NCI-H187 (cell line): ENCODE measurements around the gene UCKL1.

Experiments
- DNase-seq, 2 experiments: peaks; one replicate each; lab custom pipeline; 2025; lab: John Stamatoyannopoulos, UW

UCKL1 gene

GRCh38 chr20:63958964-63959698, 2.9 kb upstream of the UCKL1 start:
- no peak for DNase-seq

GRCh38 chr20:63958471-63958870, 2.3 kb upstream of the UCKL1 start:
- DNase-seq = no peak

DNA sequence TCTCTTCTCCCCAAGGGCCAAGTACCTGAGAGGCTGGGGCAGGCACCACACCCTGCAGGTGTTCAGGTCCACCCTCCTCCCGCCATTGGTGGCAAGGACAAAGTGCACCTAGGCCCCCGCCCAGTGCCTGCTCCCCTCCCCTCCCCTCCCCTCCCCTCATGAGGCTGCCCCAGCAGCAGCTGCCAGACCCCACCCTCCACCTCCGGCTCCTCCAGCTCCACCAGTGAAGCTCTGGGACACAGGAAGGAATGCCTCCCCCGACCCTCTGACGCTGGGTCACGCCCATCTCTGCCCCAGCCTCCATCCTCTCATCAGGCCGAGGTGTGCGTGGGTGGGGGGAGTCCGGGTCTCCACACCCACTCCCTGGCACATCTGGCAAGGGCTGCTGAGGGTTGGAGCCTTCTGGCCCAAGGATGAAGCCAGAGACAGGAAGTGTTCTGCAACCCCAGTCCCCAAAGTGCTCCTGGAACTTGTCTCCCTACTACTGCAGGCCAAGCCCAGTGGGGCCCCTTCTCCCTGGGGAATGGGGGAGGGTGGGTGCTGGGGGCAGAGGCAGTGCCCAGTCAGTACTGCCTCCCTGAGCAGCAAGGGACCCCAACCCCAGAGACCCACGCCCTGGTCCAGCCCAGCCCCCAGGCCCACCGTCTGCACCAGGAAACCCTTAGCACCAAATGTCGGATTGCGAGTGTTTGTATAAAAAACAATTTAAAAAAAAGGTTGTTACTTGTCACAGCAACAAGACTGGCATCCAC, 1.6 kb upstream of the UCKL1 start:
- DNase-seq = peak in 1 of 2 experiments; percentile 78

GRCh38 chr20:63957004-63957689, 931 bp upstream of the UCKL1 start:
- DNase-seq = peak; percentile 78 to 83

DNA sequence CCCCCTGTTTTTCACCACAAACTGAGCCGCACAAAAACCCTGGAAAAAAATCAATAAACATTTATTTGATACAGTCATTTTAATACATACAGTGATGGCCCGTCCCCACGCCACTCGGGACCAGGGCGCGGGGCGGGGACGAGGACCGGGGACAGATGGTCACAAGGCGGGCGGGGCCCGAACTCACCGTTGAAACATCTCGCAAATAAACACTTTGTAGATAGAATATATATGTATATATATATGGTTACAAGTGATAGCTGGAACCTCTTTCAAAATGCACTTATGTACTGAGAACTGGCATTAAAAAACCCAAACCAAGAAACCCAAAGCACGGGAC, 418 bp upstream of the UCKL1 start:
- no peak for DNase-seq

DNA sequence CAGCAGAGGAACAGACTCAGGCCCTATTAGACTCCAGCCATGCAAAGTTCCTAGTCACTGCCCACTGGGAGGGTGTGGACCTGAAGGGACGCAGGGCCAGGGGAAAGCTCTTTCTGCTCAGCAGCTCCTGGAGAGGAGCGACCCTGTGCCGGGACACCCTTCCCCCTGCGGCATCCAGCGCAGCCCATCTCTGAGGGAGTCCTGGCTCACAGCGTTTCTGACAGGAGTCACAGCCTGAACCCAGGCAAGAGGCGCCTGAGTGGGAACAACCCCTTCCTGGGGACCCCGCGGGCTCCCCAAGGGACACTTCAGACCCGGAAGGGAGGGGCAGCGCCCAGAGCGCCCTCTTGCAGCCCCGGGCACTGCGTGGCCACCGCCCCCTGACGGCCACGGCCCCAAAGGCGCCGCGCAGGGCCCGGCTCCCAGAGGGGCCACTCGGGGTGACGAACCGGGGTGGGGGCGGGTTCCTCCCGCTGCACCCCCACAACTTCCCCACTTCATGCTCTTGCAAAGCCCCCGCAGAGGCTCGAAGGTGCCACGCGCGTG, 862 bp downstream of the UCKL1 start:
- DNase-seq = no peak

DNA sequence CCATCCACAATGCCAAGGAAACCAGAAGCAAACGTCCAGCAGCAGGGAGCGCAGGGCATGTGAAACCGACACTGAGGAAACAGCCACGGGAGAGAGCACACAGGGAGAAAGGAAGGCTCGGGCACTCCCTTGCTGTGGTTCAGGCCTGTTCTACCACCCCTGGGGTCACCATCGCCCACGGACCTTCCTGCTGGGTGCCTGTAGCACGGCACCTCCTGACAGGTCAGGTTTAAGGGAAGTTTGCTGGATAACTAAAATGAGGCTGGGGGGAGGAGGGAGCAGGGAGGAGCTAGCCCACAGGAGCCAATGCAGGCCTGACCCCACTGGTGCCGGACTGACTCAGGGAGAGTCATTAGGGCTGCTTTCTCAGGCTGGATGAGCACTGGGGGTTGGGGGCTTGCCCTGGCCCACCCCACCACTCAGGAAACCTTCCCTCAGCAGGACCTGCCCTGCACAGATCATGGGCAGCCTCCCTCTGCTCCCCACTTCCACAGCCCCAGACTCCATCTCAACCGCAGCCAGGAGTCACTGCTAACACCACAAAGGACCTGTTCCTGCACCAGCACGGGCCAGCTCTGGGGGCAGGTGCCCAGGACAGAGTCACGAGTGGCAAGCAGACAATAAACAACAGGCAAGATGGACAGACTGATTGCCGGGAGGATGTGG, 2.3 kb downstream of the UCKL1 start:
- DNase-seq = no peak

- DNase-seq = no peak
Measured at GRCh38 chr20:63952769-63953168, 3.4 kb downstream of the UCKL1 start.

GRCh38 chr20:63952210-63952535, 4.0 kb downstream of the UCKL1 start:
- DNase-seq = no peak

DNA sequence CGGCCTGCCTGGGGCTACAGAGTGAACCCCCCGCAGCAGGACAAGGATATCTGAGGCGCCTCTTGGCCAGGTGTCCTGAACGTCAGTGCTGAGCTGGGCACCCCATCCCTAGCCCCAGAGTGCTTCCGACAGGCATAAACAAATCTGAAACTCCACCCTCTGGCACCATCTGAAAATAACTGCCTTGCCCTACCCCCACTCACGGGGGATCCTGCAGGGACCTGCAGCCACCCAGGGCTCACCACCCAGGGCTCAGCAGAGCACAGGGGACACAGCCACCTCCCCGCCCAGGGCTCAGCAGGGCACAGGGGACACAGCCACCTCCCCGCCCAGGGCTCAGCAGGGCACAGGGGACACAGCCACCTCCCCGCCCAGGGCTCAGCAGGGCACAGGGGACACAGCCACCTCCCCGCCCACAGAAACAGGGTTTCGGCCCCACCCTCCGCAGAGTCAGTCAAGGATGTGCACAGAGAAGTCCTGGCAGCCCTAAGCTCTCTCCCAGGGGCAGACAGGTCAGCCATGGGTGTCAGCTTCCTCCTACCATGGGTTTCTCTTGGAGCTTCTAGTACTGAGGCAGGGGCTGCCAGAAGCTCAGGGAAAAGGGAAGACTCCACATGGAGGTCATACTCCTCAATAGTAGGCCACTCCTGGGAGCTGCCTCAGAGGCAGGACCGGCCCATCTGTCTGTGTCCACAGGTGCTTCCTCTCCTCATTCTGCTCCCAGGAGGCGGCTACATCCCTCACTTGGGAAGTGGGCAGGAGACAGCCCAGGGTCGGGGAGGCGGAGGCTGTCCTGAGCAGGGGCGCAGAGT, 4.6 kb downstream of the UCKL1 start:
- DNase-seq = no peak

- DNase-seq = no peak
Measured at GRCh38 chr20:63950701-63951397, 5.4 kb downstream of the UCKL1 start.

DNA sequence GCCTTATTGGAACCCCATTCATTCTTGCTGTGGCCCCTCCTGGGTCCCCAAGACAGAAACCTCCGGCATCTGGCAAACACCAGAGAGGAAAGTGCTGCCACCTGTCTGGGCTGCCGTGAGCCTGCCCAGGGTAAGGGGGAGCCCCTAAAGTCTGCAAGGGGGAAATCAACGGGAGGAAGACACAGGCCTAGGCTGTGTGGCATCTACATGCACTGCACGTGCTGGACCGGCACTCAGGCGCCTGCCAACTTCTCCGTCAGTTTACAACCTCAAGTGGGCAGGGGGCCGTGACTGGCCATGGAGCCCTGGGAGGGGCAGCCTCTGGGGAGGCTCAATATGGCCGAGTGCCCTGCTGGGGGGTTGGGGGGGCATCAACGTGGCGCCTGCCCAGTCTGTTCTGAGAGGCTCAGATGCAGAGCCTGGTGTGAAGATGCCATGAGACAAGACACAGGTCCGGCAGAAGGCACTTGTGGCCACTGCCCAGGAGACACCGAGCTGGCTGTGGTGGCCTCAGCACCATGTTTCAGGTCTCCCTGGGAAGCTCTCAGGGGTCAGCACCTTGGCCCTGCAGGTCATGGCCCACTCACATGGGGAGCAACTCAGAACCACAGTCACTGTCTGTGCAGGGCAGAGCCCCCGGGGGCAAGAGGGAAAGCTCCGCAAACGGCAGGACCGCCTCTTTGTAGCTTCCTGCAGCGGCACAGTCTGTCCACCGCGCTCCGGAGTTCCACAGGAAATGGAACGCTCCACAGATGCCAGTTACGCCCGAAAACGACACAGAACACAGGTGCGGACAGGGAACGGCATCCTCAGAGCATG, 8.4 kb downstream of the UCKL1 start:
- DNase-seq = no peak

DNA sequence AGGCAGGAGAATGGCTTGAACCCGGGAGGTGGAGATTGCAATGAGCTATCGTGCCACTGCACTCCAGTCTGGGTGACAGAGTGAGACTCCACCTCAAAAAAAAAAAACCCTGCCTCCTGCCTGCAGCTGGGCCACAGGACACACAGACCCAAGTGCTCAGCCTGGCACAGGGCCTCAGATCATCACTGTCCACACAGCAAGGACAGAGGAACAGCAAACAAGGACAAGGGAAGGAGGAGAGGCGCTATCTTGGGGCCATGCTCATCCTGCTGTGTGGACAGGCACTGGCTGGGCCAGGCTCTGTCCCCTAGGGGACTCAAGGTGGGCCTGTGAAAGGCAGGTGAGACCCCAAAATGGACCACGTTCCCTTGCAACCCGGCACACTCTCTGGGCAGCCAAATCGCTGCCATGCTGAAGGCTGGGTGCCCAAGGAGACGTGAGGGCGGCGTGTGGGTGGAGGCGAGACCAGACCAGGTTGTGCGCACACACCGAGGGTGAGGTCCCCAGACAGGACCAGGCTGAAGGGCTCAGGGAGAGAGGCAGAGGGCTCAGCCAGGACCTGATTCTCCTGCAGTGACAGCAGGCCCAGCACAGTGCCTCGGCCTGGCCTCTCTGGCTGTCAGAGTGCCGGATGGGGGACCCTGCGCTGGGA, 9.1 kb downstream of the UCKL1 start:
- no peak for DNase-seq

GRCh38 chr20:63945921-63946920, 10.0 kb downstream of the UCKL1 start:
- no peak for DNase-seq

- no peak for DNase-seq
Measured at GRCh38 chr20:63945031-63945658, 11.1 kb downstream of the UCKL1 start.

GRCh38 chr20:63944078-63944941, 11.9 kb downstream of the UCKL1 start:
- no peak for DNase-seq

DNA sequence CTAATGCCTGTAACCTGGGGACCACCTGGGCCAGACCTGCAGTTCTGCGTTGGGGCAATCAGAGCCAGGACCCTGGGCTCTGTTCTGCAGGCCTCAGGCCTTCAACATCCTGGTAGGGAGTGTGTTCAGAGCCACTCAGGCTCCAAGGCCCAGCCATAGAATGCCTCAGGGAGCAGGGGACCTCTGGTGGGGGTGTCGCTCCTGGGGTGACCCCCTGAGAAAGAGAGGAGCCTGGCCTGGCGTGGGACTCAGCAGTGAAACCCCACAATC, 12.5 kb downstream of the UCKL1 start:
- no peak for DNase-seq
